ENCODE results near the gene DENND5B.
"Not testable (repeated sequence)": the region's sequence is repeated elsewhere in the genome, so short reads cannot be mapped to it uniquely, and the experiment has no call there.

Gene DENND5B

DNA sequence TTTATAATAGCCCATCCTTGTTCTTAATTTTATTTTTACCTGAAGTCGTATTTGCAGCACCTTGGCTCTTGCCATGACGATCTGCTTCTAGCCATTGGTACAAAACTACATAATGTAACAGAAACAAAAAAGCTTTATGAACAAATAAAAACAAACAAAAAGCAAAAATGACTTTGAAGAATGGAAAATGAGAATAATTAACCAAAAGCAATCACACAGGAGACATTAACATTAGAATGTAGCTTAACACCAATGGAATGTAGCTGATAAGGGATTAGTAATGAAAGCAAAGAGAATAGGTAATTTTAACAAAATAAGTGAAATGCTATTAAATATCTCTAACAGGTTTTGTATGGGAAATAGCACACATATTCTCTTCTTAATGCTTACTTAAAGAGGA lies 91.4 kb downstream of the DENND5B start:
- FAIRE-seq = no peak

DNA sequence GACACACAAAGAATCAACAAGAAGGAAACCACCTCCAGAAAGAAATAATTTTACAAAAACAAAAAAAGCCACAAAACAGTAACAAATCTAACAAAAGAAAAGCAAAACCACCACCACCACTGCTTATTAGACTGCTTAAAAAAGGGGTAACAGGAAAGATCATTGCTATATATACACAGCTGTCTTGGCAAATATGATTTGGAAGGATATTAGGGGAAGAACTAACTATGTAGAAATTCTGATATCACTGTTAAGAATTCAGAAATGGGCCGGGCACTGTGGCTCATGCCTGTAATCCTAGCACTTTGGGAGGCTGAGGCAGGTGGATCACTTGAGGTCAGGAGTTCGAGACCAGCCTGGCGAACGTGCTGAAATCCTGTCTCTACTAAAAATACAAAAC lies 92.5 kb downstream of the DENND5B start:
- FAIRE-seq = no peak

- FAIRE-seq = no peak
Measured at GRCh38 chr12:31496257-31496656, 94.7 kb downstream of the DENND5B start.

GRCh38 chr12:31494455-31494854 lies 96.5 kb downstream of the DENND5B start:
- no peak for FAIRE-seq

GRCh38 chr12:31492599-31493196 lies 98.2 kb downstream of the DENND5B start:
- FAIRE-seq = peak; percentile 13

DNA sequence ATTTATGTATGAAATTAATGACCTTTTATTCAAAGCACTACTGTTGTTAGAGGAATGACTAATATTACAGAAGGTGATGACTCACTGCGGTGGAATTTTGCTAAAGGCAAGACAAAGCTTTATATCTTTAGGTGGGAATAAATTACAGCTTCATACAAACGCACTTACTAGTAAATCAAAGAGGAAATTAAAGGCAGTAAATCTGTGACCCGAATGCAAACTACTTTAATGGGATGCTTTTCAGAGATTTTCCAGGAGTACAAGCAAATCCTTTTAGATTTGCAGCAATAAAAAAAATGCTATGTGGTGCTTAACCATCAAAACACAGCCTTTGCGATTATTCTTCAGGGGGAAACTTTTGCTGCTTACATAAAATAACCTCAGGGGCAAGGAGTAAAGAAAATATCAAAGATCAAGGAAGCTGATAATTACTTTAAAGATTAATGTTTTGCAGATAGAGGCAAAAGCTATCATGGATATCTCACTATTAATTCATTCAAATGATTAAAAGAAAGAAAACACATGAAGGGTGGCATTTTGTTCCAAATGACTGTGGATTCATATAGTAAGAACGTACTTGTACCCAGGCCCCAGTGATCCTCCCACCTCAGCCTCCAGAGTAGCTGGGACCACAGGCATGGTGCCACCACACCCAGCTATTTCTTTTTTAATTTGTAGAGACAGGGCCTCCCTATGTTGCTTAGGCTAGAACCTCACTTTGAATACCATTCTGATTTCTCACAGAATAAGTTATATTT lies 98.9 kb downstream of the DENND5B start:
- FAIRE-seq = peak; percentile 56

DNA sequence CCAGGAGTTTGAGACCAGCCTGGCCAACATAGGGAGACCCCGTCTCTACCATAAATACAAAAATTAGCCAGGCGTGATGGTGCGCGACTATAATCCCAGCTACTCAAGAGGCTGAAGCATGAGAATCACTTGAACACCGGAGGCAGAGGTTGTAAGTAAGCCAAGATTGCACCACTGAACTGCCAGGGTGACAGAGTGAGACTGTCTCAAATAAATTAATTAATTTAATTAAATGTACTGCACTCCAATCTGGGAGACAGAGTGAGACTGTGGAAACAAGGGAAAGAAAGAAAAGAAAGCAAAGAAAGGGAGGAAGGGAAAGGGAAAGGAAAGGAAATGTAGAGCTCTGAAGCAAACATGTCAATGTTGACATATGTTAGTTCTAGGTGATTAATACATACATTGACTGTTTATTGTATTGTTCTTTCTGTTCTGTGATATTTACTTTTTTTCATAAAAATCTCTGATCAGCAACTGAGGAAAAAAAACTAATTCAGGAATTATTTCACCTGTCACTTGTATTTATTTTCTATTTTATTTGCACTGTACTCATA lies 99.6 kb downstream of the DENND5B start:
- FAIRE-seq = no peak

DNA sequence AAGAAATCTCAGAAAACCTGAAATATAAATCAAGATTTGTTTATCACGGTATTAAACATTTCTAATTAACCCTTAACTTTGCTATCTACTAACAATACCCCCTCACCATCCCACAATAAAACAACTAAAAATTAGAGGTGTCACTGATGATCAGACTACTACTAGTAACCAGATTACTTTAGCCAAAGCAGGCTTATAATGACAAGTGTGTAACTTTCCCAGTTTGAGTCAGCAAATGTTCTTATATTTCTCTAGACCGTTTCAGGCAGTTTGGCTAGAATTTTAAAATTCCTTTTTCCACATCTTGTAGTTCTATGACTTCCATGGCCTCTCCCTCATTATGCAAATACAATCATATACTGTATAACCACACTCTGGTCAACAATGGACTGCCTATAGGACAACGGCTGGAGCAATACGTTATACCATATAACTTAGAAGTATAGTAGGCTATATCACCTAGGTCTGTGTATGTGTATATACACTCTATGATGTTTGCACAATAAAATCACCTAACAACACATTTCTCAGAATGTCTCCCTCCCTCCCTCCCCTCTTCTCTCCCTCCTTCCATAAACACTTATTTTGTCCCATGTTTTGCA lies 102.1 kb downstream of the DENND5B start:
- FAIRE-seq = no peak

DNA sequence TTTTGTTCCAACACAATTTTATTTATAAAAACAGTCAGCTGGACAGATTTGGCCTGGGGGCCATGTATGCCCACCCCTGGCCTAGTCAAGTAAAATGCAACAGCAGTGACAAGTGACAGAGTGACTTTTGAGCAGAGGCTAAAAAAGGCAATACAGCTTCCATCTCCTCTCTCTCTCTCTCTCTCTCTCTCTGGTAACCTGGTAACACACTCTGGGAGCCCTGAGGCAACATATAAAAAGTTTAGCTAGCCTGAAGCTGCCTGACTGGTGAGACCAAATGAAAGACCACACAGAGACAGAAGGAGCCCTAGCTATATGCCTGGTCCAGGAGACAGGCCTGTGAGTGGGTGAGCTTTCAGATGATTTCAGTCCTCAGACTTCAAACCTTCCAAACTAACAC lies 105.4 kb downstream of the DENND5B start:
- FAIRE-seq = no peak

GRCh38 chr12:31482816-31483215 lies 108.1 kb downstream of the DENND5B start:
- no peak for FAIRE-seq

- FAIRE-seq = no peak
Measured at GRCh38 chr12:31481415-31481814, 109.5 kb downstream of the DENND5B start.

DNA sequence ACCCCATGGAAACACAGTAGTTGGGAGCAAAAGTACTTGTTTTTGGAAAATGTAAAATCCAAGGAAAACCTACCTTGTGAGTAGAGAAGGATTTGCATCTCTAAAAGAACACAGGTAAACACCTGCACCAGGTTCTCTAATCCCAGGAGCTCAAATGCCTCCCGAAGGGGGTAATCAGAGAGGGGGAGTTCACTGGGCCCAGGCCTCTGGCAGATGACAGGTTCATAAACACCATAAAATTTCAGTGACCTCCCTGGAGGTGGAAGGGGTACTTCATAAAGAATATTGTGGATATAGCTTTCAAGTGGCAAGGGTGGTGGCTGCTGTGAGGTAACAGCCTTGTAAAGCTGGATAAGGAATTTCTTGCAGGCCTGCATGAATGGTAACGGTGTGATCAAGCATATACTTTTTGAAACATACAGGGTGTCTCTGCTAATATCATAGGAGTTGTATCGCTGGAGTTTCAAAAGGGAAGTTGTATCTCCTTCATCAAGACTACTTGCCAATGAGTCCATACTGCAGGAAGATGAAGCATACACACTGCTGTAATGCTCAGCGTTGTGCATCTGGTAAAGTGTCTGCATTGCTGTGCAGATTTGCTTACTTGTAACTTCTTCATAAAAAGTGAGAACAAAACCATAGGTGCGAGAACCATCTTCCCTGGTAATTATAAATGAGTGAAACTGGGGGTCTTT lies 111.3 kb downstream of the DENND5B start:
- no peak for FAIRE-seq

DNA sequence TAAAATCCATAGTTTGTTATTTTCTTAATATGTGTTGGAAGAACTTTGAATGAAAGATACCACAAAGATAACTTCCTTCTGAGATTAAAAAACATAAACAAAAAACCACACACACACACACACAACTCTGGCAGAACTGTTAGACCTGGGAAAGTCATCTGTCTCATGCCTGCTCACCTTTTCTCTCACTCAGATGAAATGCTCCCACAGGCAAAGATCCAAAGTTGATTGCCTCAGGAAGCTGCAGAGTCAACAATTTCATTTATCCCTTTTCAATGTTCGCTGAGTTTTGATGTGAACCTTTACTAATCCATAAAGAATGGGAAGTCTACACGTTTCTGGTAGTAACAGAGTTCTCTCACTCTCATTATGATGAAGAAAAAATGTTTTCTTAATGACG lies 112.0 kb downstream of the DENND5B start:
- FAIRE-seq = no peak

- no peak for FAIRE-seq
Measured at GRCh38 chr12:31478425-31478824, 112.5 kb downstream of the DENND5B start.

GRCh38 chr12:31477687-31478086 lies 113.2 kb downstream of the DENND5B start:
- no peak for FAIRE-seq

GRCh38 chr12:31476437-31476836 lies 114.5 kb downstream of the DENND5B start:
- FAIRE-seq = no peak

DNA sequence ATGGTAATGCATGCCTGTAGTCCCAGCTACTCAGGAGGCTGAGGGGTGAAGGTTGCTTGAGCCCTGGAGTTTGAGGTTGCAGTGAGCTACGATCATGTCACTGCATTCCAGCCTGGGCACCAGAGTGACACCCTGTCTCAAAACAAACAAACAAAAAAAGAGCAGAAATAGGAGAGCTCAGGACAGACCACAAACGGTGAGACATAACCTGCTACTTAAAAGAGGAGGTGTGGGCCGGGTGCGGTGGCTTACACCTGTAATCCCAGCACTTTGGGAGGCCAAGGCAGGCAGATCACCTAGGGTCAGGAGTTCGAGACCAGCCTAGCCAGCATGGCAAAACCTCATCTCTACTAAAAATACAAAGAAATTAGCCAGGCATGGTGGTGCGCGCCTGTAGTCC lies 115.3 kb downstream of the DENND5B start:
- FAIRE-seq = not testable (repeated sequence)

GRCh38 chr12:31474751-31475150 lies 116.2 kb downstream of the DENND5B start:
- FAIRE-seq = no peak

GRCh38 chr12:31471823-31472222 lies 119.1 kb downstream of the DENND5B start:
- FAIRE-seq = no peak

DNA sequence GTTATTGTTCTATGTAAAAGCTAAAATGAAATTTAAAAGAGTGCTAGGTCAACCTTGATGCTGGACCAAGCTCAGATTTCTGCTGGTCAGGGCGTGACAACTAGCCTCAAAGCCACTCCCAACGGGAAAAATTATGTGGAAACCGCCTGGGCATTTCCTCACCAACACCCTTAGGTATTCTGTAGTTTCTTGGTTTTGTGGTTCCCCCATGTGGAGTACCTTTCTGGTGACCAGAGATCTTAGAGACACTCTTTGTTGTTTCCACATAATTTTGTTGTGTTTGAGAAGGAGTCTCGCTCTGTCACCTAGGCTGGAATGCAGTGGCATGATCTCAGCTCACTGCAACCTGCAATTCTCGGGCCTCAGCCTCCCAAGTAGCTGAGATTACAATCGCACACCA lies 119.9 kb downstream of the DENND5B start:
- no peak for FAIRE-seq

DNA sequence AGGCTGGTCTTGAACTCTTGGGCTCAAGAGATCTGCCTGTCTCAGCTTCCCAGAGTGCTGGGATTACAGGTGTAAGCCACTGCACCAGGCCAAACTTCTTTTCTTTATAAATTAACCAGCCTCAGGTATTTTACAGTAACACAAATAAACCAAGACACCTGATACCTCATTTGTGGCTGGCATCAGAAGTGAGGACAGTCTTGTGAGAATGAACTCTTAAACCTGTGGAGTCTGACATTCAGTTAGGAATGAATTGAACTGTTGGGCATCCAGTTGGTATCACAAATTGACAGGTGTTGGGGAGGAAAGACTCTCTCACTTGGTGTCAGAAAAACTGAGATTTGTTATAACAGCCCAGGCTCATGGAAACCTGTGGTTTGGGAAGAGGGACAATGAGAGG lies 120.5 kb downstream of the DENND5B start:
- no peak for FAIRE-seq

GRCh38 chr12:31466768-31467167 lies 124.2 kb downstream of the DENND5B start:
- no peak for FAIRE-seq

DNA sequence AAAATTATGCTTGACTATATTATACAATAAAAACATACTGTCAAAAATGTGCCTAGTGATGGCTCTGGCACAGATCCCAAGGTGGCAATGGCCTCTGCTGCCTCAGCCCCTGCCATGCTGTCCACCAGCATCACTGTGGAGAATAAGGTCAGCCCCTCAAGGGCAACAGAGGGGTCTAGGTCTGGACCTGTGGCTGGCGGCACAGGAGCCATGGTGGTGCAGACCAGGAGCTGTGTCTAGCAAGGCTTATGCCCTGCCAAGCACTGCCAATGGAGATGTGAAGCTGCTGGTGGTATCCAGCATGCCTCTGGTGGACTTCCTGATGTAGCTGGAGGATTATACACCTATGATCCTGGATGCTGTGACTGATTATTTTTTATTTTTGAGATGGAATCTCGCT lies 125.9 kb downstream of the DENND5B start:
- FAIRE-seq = no peak
